22Rv1 (cell line): Measurements from ENCODE around the gene MAP7.

Source experiments
- ZFX ChIP-seq: fragments of 450-650 bp; IDR thresholded peaks from 2 replicates; pipeline ENCODE4 v1.6.1; 2017; ENCODE audit warnings: antibody characterized with exemption, borderline replicate concordance
- TF ChIP-seq, protein P1 (sequence below): fragments of 450-650 bp; IDR thresholded peaks from 2 replicates; pipeline ENCODE4 v1.5.1; 2017; ENCODE audit warnings: mild to moderate bottlenecking

DNA sequence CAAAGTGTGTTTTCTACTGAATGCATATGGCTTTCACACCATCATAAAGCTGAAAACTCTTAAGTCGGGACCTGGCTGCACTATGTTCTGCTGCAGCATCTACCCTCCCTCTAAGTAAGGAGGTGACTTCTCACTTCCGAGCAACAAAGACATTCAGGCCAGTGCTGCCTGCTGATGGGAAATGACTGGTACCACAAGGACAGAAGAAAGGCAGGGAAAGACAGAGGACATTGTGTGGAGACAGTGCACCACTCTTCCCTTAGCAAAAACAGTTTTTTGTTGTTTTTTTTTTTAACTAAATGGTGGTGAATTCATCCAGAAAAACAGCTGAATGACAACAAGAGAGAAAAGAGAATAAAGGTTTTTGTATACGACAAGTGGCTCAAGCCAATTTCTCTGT lies 81.5 kb downstream of the MAP7 start:
- TF ChIP-seq, protein P1, sequence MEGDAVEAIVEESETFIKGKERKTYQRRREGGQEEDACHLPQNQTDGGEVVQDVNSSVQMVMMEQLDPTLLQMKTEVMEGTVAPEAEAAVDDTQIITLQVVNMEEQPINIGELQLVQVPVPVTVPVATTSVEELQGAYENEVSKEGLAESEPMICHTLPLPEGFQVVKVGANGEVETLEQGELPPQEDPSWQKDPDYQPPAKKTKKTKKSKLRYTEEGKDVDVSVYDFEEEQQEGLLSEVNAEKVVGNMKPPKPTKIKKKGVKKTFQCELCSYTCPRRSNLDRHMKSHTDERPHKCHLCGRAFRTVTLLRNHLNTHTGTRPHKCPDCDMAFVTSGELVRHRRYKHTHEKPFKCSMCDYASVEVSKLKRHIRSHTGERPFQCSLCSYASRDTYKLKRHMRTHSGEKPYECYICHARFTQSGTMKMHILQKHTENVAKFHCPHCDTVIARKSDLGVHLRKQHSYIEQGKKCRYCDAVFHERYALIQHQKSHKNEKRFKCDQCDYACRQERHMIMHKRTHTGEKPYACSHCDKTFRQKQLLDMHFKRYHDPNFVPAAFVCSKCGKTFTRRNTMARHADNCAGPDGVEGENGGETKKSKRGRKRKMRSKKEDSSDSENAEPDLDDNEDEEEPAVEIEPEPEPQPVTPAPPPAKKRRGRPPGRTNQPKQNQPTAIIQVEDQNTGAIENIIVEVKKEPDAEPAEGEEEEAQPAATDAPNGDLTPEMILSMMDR = no peak
- no peak for TF ChIP-seq ZFX
